T-helper 22 cell (primary cell): ENCODE results near the gene RRAS.

ENCODE experiments used
- DNase-seq: peaks from one replicate; pipeline ENCODE4 v3.0.0-alpha.2; 2020; ENCODE audit warnings: low read depth

Gene RRAS

DNA sequence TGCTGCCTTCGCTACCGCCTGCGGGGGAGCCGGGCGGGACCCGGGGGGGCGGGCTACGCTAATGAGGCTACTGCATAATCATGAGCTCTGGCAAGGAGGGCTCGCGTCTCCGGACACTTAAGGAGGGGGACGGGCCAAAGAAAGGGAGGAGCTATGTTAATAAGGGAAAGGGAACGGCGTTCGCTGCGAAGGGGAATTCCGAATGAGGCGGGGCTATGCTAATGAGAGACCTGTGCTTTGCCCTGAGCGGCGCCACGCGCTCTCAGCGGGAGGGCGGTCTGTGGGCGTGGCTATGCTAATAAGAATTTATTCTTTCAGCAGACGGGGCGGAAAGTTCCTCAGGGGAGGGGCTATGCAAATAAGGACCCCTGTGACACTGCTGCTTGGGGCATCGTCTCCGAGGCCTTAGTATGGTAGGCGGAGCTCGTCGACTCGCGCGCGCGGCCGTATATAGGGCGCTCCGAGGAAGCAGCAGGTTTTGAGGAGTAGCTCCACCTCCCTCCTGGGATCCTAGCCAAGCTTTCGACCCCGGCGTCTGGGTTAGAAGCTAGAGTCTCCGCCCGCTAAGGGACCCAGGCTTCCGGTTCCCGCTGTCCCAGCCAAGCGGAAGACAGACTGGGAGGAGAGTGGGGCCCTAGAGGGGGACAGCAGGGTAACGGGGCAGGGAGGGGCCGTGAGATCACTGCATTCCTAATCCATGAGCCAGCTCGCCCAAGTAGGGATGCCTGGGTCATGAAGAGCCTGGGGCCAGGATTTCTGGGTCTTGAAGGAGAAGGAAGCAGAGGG is at the start of gene RRAS:
Gene RRAS, minus strand, starts transcription at position 31 of the 786 bp plus-strand sequence. CDS start 45 bp downstream, outside the sequence.
- DNase-seq: peak; percentile 100

DNA sequence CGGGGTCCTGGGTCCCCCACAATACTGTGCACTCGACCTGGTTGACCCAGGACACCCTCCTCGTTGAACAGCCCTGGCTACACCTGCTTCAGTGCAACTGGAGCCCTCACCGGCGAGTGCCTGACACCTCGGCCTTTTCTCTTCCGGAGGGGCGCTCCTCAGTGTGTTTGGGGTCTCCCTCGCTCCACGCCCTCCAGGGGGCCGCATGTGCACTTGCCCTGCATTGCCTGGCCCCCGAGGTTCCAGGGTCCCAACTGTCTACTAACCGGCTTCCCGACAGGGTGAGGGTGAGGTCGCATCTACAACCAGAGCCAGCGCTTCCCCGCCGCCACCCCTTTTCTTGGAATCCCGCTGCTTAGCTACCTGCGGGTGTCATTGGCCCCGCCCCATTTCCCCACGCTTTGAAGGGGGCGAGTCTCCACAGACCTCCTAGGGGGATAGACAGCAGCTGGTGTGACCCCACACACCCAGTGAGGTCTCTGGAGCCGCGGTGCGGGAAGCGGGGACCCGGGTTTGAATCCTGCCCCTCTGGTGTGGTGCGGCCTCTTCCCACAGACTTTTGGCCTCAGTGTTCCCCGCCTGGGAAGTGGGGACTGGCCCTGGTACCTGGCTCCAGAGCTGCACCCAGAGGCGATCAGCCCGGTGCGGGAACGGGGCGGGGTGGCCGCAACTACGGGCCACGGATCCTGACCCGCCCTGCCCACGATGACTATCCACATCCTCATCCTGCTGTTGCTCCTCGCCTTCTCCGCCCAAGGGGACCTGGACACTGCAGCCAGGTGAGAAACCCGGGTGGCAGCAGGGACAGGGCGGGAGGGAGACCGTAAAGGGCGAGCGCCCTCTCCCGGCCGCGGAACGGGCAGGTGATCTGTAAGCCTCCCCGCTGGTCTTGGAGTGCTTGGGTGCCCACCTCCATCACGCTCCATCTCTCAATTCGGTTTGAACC is 49.5 kb upstream of the RRAS start, which contains the start of gene ADM5:
Gene ADM5, plus strand, starts transcription at position 462 of the 946 bp plus-strand sequence. Its CDS starts 244 bp downstream, at position 706.
- no peak for DNase-seq

DNA sequence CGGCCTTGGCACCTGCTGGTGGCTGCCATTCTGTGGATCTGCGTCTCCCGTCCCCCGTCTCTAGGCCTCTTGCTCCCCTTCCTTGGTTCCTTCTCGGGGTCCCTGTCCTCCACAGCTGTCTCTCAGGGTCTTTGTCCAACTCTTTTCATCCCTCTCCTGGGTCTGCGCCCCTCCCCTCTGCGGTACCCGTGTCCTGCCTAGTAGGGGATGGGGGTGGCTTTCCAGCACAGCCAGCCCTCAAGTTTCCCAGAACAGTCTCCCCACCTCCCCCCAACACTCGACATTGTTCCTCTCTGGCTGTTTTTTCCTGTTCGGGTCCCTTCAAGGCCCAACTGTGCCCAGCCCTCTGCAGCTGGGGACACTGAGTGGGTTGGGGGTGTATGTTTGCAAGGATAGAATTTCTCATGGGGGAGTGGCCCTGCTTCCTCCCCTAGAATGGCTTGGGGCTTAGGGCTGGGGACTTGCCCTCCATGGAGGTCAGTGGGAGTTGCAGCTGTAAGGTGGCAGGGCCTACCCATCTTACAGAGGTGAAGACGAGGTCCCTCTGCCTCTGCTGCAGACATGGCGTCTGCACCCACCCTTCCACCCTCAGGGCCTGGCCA is 48.7 kb upstream of the RRAS start:
- no peak for DNase-seq

DNA sequence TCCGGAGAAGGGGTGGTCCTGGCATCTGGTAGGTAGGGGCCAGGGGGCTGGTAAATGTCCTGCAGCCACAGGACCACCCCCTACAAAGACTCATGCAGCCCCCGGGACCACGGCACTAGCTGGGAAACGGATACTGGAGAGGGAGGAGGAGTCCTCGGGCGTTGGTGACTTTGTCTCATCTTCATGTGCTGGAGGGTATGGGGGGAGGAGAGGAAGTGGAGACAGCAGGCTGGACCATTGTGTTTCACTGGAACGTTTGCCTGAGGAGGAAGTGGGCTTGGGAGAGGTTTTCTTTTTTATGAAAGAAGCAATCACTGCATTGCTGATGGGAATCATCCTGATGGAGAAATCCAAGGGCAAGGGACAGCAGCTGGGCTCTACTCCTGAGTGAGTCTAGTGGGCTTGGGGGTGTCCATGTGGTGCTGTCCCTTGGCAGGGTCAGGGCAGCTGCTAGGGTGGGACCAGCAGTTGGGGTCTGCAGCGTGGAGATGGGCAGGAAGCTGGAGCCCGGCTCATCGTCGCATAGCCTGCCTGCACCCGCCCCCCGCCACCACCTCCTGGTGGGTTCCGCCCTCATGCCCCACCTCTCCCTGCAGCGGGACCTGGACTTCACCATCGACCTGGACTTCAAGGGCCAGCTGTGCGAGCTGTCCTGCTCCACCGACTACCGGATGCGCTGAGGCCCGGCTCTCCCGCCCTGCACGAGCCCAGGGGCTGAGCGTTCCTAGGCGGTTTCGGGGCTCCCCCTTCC is 47.8 kb upstream of the RRAS start:
- DNase-seq: no peak

DNA sequence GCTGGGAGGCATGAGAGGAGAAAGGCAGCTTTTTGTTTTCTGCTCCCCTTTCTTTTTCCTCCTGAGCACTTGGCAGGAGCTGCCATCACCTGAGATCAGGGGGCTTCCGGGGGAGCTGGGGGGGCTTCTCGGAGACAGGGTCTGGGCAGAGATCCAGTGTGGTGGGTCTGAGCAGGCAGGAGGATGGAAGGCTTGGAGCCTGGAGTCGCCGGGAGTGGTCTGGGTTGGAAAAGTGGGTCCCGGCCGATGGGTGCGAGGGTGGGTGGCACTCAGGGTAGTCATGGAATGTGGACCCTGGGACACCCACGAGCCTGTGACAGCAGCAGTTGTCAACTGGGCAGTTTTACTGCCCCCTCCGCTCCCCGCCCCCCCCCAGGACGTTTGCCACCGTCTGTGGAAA is 47.2 kb upstream of the RRAS start:
- no peak for DNase-seq

DNA sequence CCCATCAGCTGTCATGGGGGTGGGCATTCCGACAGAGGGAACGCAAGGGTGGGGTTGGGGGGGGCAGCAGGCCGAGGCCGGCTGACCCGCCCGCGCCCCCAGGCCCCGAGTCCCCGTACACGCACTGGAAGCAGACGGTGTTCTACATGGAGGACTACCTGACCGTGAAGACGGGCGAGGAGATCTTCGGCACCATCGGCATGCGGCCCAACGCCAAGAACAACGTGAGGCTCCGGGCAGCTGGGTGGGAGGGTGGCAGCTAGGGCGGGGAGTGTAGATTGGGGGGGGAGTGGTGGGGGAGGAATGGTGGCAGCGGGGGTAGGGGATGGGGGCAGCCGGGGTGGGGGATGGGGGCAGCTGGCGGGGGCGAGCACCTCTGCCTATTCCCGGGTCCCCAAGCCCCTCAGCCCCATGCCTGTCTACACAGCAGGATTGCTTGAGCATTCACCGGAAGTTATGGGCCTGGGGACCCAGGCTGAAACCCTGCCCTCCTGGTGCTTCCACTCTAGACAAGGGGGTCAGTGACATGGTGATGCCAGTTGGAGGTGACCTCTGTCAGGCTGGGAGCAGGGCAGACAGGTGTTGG is 46.7 kb upstream of the RRAS start:
- no peak for DNase-seq

DNA sequence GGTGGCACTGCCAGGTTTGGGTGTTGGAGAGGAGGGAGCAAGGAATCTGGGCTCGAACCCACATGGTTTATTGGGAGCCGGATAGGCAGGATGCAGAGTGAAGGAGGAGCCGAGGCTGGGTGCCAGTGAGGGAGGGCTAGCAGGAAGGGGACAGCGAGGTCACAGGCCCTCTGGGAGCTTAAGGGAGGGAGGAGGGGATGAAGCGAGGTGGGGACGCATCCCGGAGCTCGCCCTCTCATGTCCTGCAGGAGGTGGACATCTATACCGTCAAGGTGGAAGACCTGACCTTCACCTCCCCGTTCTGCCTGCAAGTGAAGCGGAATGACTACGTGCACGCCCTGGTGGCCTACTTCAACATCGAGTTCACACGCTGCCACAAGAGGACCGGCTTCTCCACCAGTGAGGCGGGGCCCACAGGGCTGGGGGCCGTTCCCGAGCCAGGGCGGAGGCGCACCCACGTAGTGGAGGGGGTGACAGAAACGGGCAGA is 45.9 kb upstream of the RRAS start:
- DNase-seq: no peak

DNA sequence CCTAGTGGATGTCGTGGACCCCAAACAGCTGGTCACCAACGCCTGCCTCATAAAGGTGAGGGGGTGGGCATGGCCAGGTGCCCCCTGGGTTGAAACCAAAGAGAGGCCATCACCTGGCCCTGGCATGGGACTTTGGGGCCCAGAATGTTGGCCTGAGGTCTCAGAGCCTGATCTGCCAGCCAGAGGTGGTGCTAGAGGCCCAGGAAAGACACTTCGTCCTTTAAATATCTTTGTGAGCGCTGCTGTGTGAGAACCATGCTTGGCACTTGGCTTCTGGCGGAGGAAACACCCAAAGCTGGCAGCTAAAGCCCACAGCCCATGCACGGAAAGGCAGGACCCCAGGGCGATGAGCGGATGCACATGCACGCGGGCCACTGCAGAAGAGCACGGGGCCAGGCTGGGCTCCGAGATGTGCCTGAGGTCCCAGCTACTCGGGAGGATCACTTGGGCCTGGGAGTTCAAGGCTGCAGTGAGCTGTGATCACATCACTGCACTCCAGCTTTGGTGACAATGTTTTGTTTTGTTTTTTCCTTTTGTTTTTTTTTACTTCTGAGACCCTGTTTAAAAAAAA is 45.1 kb upstream of the RRAS start:
- no peak for DNase-seq

DNA sequence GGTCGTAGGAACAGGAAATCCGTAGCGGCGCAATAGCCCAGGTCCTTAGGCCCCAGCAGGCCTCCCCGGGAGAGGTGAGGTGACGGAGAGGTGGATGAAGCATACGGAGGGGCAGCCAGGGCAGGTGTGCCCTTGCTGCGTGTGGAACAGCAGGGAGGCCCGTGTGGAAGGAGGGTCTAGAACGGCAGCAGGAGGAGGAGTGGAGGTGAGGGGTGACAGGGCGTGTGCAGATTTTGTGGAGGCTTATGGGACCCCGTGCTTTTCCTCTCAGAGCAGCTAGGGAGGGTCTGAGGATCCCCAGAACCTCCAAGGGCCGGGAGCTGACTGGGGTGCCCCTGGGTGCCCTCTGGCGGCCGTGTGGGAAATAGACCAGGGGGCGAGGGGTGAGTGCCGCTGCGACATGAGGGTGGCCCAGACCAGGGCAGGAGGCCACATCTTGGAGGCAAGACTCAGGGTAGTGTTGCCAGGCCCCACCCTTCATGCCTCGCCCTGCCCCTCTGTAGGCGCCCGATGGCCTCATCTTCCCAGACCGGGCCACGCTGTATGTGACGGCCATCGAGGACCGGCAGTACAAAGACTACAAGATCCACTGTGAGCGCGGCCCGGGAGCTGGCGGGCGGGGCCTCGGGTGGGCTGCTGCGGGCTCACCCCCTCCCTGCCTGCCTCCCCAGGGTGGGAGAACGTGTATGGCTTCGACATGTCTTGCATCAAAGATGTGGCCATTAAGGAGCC is 44.5 kb upstream of the RRAS start:
- no peak for DNase-seq

DNA sequence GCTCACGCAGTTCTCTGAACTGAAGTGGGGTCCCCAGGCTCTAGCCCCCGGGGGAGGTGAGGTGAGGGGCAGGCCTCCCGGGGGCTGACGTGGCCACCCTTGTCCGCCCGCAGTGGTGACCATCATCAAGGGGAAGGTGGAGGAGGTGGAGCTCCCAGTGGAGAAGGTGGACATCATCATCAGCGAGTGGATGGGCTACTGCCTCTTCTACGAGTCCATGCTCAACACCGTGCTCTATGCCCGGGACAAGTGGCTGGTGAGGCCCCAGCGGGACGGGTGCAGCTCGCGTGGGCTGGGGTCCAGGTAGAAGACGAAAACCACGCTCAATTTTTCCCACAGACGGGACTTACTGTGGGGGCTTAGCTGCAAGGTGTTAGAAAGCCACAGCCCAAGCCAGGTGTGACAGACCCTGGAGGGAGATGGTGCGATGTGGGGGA is 43.9 kb upstream of the RRAS start:
- DNase-seq: no peak

DNA sequence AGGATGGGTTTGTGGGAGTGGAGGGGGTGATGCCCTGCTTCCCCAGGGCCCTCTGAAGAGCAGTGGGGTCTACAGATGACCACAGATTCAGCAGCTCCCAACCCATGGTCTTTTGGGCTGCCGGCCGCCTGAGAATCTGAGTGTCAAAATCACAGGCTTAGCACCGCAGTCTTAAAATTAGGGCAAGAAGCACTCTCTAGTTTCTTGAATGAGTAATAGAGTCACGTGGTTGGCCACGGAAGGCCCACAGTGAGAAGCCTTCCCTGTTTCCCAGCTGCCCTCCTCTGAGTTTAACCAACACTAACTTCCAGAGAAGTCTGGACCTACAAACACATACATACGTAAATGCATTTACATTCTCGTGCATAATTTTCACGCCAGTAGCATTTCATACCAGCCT is 42.3 kb upstream of the RRAS start:
- DNase-seq: no peak

DNA sequence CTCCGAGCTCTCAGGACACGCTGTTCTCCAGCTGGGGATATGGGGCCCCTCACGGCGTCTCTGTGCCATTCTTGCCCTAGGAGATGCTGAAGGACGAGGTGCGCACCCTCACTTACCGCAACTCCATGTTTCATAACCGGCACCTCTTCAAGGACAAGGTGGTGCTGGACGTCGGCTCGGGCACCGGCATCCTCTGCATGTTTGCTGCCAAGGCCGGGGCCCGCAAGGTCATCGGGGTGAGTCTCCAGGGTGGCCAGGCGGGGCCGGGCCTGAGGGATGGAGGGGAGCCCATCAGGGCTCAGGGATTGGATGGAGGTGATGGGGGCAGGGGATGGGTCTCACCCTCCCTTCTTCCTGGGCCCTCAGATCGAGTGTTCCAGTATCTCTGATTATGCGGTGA is 41.9 kb upstream of the RRAS start:
- DNase-seq: no peak

DNA sequence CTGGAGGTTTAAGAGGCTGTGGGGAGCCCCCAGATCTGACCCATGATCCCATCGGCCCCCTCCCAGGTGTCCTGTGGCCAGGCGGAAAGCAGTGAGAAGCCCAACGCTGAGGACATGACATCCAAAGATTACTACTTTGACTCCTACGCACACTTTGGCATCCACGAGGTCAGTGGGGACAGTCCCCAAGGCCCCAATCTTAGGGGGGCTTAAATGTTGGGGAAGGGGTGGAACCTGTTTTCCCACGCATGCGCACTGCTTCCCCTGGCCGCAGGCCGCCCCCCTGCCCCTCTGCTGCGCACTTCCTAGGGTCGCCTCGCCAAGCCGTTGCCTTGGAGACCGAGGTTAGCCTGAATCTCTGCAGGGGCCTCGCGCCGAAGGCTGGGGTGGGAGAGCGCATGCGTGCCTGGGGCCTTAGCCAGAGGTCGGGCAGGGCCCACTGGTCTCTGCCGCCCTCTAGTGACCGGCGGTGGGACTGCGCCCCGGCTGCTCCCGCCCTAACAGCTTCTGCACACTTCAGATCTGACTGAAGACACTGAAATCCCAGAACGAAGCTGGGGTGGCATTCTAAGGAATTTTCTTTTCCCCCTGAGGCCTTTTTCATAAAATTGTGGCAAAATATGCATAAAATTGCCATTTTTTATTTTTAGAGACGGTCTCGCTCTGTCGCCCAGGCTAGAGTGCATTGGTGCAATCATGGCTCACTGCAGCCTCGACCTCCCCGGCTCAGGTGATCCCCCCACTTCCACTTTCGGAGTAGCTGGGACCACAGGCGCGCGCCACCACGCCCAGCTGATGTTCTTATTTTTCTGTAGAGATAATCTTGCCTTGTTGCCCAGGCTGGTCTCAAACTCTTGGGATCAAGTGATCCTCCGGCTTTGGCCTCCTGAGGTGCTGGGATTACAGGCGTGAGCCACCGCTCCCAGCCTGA is 40.7 kb upstream of the RRAS start:
- DNase-seq: peak; percentile 79

DNA sequence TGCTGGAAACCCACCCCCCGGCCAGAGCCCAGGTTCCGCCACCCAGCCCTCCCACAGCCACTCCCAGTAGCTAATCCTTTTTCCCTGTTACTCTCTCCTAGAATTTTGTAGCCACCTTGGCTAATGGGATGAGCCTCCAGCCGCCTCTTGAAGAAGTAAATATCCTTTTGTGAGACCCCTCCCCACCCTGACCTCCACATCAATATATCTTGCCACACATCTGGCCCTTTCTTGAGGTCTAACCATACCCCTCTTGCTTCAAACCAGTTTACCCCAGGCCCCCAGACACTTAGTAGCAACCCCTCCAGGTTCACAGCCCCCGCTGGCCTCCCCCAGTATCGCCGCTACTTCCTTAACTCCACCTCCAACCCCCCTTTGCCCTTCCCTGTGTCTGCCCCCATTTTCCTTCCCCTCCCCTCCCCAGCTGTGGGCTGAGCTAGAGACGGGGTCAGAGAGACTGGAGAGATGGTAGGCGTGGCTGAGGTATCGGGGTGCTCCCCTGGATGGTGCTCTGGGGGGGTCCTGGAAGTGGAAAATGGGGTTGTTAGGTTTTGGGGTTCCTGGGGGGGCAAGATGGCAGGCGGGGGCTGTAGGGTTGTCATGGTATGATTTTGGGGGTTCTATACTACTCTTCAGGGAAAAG is 39.9 kb upstream of the RRAS start:
- DNase-seq: no peak

DNA sequence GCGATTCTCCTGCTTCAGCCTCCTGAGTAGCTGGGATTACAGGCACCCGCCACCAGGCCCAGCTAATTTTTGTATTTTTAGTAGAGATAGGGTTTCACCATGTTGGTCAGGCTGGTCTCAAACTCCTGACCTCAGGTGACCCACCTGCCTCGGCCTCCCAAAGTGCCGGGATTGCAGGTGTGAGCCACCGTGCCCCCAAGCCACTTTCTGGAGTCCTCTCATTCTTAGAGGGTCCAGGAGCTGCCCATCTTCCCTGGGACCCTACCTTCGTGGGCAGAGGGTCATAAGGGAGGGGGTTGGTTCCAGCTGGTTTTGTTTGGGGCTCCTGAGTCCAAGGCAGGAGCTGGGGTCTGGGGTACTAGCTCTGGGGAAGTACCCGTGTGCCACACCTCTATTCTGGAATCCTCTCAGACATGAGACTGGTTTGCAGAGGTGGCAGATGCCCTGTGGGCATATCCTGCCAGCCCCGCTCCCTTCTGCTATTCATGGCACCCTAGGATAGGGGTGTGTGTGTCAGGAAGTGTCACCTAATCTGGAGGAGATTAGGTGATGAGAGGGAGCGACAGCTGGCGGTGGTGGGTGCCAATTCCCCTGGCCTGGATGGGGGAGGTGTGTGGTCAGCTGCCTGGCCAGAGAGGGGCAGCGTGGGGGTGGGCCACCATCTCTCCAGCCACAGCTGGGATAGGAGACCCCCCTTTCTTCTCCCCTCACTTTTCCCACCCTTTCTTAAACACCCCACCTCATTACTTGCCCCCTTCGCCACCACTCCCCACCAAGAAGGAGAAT is 39.2 kb upstream of the RRAS start:
- DNase-seq: no peak

DNA sequence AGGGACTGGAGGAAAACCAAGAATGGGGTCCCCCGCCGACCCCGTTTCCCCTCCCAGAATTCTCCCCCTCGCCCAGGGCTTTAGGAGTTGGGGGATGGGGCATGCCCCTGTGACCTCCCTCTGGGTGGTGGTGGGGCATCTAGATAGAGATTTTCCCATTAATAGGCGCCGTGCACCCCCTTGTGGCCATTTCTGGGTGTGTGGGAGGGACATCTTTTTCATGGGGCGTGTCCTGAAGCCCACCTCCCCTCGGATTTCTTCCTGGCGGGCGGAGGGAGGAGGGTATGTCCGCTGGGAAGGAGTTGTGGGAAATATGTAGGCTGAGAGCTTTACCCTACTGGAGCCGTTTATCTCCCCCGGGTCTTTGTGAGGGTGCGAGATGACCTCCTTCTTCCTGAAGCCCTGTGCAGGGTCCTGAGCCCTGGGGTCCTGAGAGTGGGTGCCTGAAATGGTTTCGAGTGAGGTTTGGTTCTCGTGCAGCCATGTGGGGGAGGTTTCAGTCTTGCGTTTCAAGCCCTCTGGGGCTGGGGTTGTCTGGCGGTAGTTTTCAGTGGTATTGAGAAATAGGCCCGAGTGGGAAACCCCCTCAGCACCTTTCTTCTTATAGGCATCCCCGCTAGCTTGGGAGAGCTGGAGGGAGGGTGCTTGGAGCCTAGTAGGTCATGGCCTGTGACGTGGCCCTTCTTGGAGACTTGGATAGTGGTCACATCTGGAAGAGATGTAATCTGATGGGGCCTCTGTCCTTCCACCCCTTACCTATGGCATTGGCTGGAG is 38.1 kb upstream of the RRAS start:
- DNase-seq: peak; percentile 67
